Measurements from ENCODE around the gene PGLYRP3. TPM values are rescaled to one million over a fixed set of nuclear protein-coding genes. Genes with fewer than 3 reads are reported as not detected.
"Not testable (repeated sequence)": the region's sequence is repeated elsewhere in the genome, so short reads cannot be mapped to it uniquely, and the experiment has no call there.

The PGLYRP3 gene
- total RNA-seq, 2 donors from 2014 or later = not detected

DNA sequence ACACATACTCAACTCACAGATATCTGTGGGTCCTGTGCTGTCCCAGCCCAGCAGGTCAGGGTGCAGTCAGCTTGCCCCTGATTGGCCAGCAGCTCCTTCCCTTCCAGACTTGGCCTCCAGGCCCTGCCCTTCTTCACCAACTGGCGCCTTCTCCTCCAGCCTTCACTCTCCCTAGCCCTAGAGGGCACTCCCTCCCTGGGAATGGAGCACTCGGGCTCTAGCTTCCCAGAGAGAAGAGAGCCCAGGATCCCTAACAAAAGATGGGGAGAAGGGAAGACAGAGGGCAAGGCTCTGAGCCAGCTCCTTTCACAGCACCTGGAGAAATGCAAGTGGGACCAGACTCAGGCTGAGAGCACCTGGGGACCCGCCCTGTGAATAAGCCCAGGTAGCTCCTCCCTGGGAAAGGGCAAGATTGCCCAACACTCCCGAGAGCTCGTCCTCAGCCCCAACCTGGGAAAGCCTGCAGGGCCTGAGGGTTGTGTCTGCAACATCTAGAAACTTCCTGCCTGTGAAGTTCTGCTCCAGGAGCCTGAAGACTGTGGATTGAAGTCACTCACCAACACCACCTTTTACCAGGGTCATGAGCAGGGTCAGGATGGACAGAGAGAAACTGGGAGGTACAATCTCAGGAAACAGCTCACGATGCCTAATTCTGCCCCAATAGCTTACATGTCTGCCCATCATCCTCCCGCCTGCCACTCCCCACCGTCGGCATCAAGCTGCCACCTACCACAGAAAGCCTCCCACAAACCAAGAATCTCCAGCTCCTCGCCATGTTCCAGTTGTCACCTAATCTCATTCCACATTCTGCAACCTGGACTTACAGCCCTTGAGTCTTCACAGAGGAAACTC, 36.0 kb upstream of the PGLYRP3 start, which contains the start of gene PGLYRP4:
PGLYRP4 (minus strand) TSS at position 331 of the 852 bp plus-strand sequence. CDS start 909 bp downstream, outside the sequence.
- ATAC-seq (no peak), DNase-seq (no peak)
- peaks cover 0 to 3% of the 10 kb centered on the region in 2 donors for H3K27me3 ChIP-seq
- H3K27ac ChIP-seq = no peak within 1 kb of the TSS
- no peaks in the 10 kb centered on the region for H3K9me3 ChIP-seq
- whole genome bisulfite sequencing, 2 donors = 38 to 42% methylated on average over 10 of the region's 10 CpGs
- H3K4me1 ChIP-seq = peaks cover 11% of the 10 kb centered on the region
- no peak within 1 kb of the TSS for H3K4me3 ChIP-seq
- intact Hi-C loops (cut with DNase I) = no loop called here
- H3K36me3 ChIP-seq (replicated peaks in 1 of 2; ENCODE audit: insufficient read depth in 1 of 2, low read depth in 2 of 2) = no peaks in the 10 kb centered on the region
- TF ChIP-seq, protein P1, sequence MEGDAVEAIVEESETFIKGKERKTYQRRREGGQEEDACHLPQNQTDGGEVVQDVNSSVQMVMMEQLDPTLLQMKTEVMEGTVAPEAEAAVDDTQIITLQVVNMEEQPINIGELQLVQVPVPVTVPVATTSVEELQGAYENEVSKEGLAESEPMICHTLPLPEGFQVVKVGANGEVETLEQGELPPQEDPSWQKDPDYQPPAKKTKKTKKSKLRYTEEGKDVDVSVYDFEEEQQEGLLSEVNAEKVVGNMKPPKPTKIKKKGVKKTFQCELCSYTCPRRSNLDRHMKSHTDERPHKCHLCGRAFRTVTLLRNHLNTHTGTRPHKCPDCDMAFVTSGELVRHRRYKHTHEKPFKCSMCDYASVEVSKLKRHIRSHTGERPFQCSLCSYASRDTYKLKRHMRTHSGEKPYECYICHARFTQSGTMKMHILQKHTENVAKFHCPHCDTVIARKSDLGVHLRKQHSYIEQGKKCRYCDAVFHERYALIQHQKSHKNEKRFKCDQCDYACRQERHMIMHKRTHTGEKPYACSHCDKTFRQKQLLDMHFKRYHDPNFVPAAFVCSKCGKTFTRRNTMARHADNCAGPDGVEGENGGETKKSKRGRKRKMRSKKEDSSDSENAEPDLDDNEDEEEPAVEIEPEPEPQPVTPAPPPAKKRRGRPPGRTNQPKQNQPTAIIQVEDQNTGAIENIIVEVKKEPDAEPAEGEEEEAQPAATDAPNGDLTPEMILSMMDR (IDR thresholded peaks at IDR 0.05) = no peak
- TF ChIP-seq POLR2A (IDR thresholded peaks at IDR 0.05) = no peak

DNA sequence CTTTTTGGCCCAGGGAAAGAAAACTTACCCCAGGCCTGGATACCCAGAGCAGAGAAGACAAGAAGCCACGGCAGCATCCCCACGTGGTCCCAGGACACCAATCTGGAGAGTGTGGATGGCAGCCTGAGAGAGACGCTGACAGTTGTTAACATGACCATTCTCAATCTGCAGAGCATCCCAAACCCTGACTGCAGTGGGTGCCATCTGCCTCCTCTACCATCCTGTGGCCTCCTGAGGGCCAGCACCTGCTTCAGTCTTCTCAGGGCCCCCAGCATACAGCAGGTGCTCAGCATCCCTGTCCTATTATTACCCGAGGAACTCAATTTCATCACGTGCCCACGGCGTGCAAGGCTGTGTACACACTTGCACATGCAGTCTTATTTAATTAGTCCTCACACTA, 35.1 kb upstream of the PGLYRP3 start:
- intact Hi-C loops (cut with DNase I) = no loop called here
- peaks cover 0 to 3% of the 10 kb centered on the region in 2 donors for H3K27me3 ChIP-seq
- no peak for DNase-seq
- 40 to 45% methylated on average over 6 to 7 of the region's 7 CpGs for WGBS, 2 donors
- ATAC-seq = no peak
- H3K4me3 ChIP-seq = no peak overlapping the region
- H3K27ac ChIP-seq = no peak overlapping the region
- no peaks in the 10 kb centered on the region for H3K9me3 ChIP-seq
- H3K4me1 ChIP-seq = peaks cover 11% of the 10 kb centered on the region
- TF ChIP-seq, protein P1 (IDR thresholded peaks at IDR 0.05) = no peak
- TF ChIP-seq POLR2A (IDR thresholded peaks at IDR 0.05) = no peak
- no peaks in the 10 kb centered on the region for H3K36me3 ChIP-seq (replicated peaks in 1 of 2; ENCODE audit: insufficient read depth in 1 of 2, low read depth in 2 of 2)

DNA sequence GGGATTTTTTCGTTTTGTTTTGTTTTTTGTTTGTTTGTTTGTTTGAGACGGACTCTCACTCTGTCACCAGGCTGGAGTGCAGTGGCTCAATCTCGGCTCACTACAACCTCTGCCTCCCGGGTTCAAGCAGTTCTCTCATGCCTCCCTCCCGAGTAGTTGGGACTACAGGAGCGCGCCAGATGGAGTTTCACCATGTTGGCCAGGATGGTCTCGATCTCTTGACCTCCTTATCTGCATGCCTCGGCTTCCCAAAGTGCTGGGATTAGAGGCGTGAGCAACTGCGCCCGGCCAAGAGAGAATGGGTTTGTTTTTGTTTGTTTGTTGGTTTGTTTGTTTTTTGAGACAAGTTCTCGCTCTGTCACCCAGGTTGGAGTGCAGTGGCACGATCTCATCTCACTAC, 34.3 kb upstream of the PGLYRP3 start:
- peaks cover 11% of the 10 kb centered on the region for H3K4me1 ChIP-seq
- 53 to 57% methylated on average over 14 of the region's 14 CpGs for WGBS, 2 donors
- DNase-seq; H3K4me3 ChIP-seq; ATAC-seq; H3K27me3 ChIP-seq; H3K36me3 ChIP-seq (replicated peaks in 1 of 2; ENCODE audit: insufficient read depth in 1 of 2, low read depth in 2 of 2); H3K9me3 ChIP-seq; intact Hi-C loops (cut with DNase I); H3K27ac ChIP-seq: not testable (repeated sequence)

DNA sequence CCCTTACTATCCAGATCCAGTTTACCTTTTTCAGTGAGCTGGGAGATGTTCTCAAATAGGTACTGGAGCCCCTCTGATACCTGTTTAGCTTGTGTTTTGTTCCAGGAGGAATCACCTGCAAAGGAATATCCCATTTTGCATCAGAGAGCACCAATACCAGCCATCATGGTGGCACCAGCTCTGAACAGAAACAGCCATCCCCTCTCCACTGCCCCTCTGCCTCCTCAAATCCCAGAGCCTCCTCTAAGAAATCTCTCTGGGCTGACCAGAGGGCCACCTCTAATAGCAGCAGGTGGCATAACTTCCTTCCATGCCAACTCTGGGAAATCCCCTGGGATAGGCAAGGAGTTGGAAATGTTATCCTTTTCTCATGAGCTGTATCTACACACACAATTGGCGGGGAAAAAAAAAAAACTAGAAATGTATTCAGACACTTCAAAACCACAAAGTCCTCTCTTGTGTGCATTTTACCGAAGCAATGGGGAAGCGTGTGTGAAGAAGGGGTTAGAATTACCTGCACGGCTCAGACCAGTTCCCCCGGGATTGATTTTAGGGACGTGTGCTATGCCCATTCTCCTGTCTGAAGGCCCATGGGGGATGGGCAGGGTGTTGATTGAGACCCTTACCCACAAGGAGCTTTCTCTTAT, 33.4 kb upstream of the PGLYRP3 start:
- intact Hi-C loops (cut with DNase I) = no loop called here
- ATAC-seq (no peak), DNase-seq (no peak)
- TF ChIP-seq, protein P1 (IDR thresholded peaks at IDR 0.05) = no peak
- no peak for TF ChIP-seq POLR2A (IDR thresholded peaks at IDR 0.05)
- Histone ChIP-seq H3K4me3 (no peak overlapping the region), H3K9me3 (no peaks in the 10 kb centered on the region), H3K4me1 (peaks cover 11% of the 10 kb centered on the region), H3K27me3 (peaks cover 0 to 3% of the 10 kb centered on the region in 2 donors), H3K27ac (no peak overlapping the region), H3K36me3 (replicated peaks in 1 of 2; ENCODE audit: insufficient read depth in 1 of 2, low read depth in 2 of 2) (no peaks in the 10 kb centered on the region)
- WGBS, 2 donors = 53 to 54% methylated on average over 6 of the region's 6 CpGs

All from body of pancreas (tissue), 4 donors.